Measurements from ENCODE around the gene PKLR. TPM values are rescaled to one million over a fixed set of nuclear protein-coding genes. Genes with fewer than 3 reads are reported as not detected.

The PKLR gene
- total RNA-seq, 2 donors from 2014 or later: not detected

DNA sequence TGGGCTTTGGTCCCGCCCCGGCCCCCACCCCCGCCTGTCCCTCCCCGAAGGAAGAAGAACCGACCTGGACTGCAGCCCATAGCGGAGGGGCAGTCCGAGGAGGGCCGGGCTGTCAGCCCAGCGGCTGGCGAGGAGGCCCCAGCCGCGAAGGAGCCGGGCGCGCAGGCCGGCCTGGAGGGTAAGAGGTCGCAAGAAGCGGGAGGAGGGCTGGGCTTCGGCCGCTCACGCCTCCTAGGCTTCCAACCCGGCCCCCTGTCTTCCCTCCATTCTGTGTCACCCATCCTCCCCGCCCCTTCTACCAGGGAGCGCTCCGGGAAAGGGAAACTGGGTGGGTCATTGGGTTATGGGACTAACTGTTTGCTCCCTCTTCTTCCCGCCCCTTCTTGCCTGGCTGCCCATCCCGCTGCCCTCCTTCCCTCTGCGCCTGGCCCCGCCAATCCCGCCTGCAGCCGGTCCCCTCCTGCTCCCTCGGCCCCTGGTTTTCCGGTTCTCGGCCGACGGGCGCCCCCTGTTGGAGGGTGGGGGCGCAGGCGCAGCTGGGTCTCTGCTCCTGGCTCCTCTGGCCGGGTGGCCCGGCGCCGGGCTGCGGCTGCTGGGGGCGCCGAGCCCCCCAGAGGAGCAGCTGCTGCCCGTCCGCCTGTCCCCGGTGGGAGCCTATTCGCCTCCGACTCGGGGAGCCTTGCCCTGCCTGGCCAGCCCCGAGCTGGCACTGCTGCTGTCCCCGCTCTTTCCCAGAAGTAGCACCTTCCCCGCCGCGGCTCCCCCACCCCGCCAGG is 21.9 kb upstream of the PKLR start:
- no peaks in the 10 kb centered on the region for H3K9me3 Mint-ChIP-seq
- ATAC-seq (peak; percentile 68 to 73), DNase-seq (ENCODE audit: low spot score) (peak; percentile 90)
- H3K27ac Mint-ChIP-seq: peak overlapping the region in 1 of 2 donors; percentile 21
- no peaks in the 10 kb centered on the region for H3K27me3 Mint-ChIP-seq
- peaks cover 11% of the 10 kb centered on the region for H3K36me3 Mint-ChIP-seq
- H3K4me1 Mint-ChIP-seq (ENCODE audit: low read depth in 2 of 2): peaks cover 31 to 35% of the 10 kb centered on the region in 2 donors
- peak overlapping the region; percentile 92 for H3K4me3 Mint-ChIP-seq

- peak overlapping the region; percentile 70 for H3K4me3 Mint-ChIP-seq
- DNase-seq (ENCODE audit: low spot score) (no peak), ATAC-seq (no peak)
- peaks cover 11% of the 10 kb centered on the region for H3K36me3 Mint-ChIP-seq
- H3K9me3 Mint-ChIP-seq: no peaks in the 10 kb centered on the region
- peaks cover 29 to 35% of the 10 kb centered on the region in 2 donors for H3K4me1 Mint-ChIP-seq (ENCODE audit: low read depth in 2 of 2)
- peak overlapping the region in 1 of 2 donors; percentile 47 for H3K27ac Mint-ChIP-seq
- no peaks in the 10 kb centered on the region for H3K27me3 Mint-ChIP-seq
These were observed 21.3 kb upstream of the PKLR start for GRCh38 chr1:155322571-155322952.

DNA sequence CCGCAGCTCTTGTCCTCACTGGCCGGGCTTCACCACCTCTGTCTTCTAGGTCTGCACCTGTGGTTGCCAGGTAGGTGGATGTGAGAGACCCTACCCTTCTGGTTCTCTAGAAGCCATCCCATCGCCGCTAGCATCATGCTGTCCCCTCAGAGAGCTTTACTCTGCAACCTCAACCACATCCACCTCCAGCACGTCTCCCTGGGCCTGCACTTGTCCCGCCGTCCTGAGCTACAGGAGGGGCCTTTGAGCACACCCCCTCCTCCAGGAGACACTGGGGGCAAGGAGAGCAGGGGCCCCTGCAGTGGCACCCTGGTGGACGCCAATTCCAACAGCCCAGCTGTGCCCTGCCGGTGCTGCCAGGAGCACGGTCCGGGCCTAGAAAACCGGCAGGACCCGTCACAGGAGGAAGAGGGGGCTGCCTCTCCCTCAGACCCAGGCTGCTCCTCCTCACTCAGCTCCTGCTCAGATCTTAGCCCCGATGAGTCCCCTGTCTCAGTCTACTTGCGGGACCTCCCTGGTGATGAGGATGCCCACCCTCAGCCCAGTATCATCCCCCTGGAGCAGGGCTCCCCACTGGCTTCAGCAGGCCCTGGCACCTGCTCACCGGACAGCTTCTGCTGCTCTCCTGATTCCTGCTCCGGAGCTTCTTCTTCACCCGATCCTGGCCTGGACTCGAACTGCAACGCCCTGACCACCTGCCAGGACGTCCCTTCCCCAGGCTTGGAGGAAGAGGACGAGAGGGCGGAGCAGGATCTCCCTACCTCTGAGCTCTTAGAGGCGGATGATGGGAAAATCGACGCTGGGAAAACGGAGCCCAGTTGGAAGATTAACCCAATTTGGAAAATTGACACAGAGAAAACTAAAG is 20.6 kb upstream of the PKLR start:
- no peaks in the 10 kb centered on the region for H3K27me3 Mint-ChIP-seq

GRCh38 chr1:155320661-155321617 is 19.7 kb upstream of the PKLR start, which contains the start of gene RUSC1:
Gene RUSC1, plus strand, starts transcription at chr1:155320894. Its CDS starts 880 bp downstream, at chr1:155321774.
- peak within 1 kb of the TSS; percentile 18 to 47 for H3K27ac Mint-ChIP-seq
- peak; percentile 78 for DNase-seq (ENCODE audit: low spot score)
- peak; percentile 16 to 22 for ATAC-seq
- H3K4me3 Mint-ChIP-seq: peak within 1 kb of the TSS; percentile 70
- H3K27me3 Mint-ChIP-seq: no peaks in the 10 kb centered on the region
- H3K36me3 Mint-ChIP-seq: peaks cover 11% of the 10 kb centered on the region
- peaks cover 27 to 30% of the 10 kb centered on the region in 2 donors for H3K4me1 Mint-ChIP-seq (ENCODE audit: low read depth in 2 of 2)
- H3K9me3 Mint-ChIP-seq: no peaks in the 10 kb centered on the region

More for the DNA sequence above, 20.6 kb upstream of the PKLR start:
- Mint-ChIP-seq H3K9me3 (no peaks in the 10 kb centered on the region), H3K27ac (peak overlapping the region in 1 of 2 donors; percentile 47), H3K4me3 (peak overlapping the region; percentile 70), H3K4me1 (ENCODE audit: low read depth in 2 of 2) (peaks cover 29 to 35% of the 10 kb centered on the region in 2 donors), H3K36me3 (peaks cover 11% of the 10 kb centered on the region)
- ATAC-seq (no peak), DNase-seq (ENCODE audit: low spot score) (no peak)

GRCh38 chr1:155320252-155320651 is 19.0 kb upstream of the PKLR start:
- DNase-seq (ENCODE audit: low spot score): no peak
- peaks cover 26 to 28% of the 10 kb centered on the region in 2 donors for H3K4me1 Mint-ChIP-seq (ENCODE audit: low read depth in 2 of 2)
- peak overlapping the region in 1 of 2 donors; percentile 18 for H3K27ac Mint-ChIP-seq
- no peaks in the 10 kb centered on the region for H3K9me3 Mint-ChIP-seq
- H3K27me3 Mint-ChIP-seq: no peaks in the 10 kb centered on the region
- ATAC-seq: no peak
- H3K4me3 Mint-ChIP-seq: peak overlapping the region; percentile 54
- H3K36me3 Mint-ChIP-seq: peaks cover 11% of the 10 kb centered on the region

DNA sequence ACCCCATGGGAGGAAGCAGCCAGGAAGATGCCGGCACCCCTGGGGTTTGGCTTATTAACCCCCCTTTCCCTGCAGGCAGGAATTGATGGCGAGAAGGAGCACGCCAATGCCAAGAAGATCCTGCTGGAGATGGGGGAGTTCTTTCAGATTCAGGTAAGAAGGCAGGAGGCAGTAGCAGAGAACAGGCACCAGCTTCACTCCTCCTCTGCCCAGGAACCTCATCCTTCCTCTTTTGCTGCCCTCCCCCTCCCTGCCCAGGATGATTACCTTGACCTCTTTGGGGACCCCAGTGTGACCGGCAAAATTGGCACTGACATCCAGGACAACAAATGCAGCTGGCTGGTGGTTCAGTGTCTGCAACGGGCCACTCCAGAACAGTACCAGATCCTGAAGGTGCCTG is 18.3 kb upstream of the PKLR start:
- ATAC-seq: no peak
- peaks cover 11% of the 10 kb centered on the region for H3K36me3 Mint-ChIP-seq
- no peaks in the 10 kb centered on the region for H3K27me3 Mint-ChIP-seq
- peaks cover 26 to 28% of the 10 kb centered on the region in 2 donors for H3K4me1 Mint-ChIP-seq (ENCODE audit: low read depth in 2 of 2)
- no peaks in the 10 kb centered on the region for H3K9me3 Mint-ChIP-seq
- no peak overlapping the region for H3K27ac Mint-ChIP-seq
- no peak for DNase-seq (ENCODE audit: low spot score)
- peak overlapping the region; percentile 54 for H3K4me3 Mint-ChIP-seq

- DNase-seq (ENCODE audit: low spot score) (no peak), ATAC-seq (no peak)
- peaks cover 30 to 33% of the 10 kb centered on the region in 2 donors for H3K4me1 Mint-ChIP-seq (ENCODE audit: low read depth in 2 of 2)
- peaks cover 15% of the 10 kb centered on the region for H3K36me3 Mint-ChIP-seq
- H3K4me3 Mint-ChIP-seq: no peak overlapping the region
- no peak overlapping the region for H3K27ac Mint-ChIP-seq
- no peaks in the 10 kb centered on the region for H3K27me3 Mint-ChIP-seq
- H3K9me3 Mint-ChIP-seq: no peaks in the 10 kb centered on the region
These were observed 16.8 kb upstream of the PKLR start for GRCh38 chr1:155318082-155318481.

- no peak overlapping the region for H3K27ac Mint-ChIP-seq
- no peak overlapping the region for H3K4me3 Mint-ChIP-seq
- peaks cover 30 to 35% of the 10 kb centered on the region in 2 donors for H3K4me1 Mint-ChIP-seq (ENCODE audit: low read depth in 2 of 2)
- no peak for DNase-seq (ENCODE audit: low spot score)
- no peak for ATAC-seq
- H3K27me3 Mint-ChIP-seq: no peaks in the 10 kb centered on the region
- peaks cover 15% of the 10 kb centered on the region for H3K36me3 Mint-ChIP-seq
- no peaks in the 10 kb centered on the region for H3K9me3 Mint-ChIP-seq
These were observed 15.7 kb upstream of the PKLR start for GRCh38 chr1:155316922-155317321.

GRCh38 chr1:155313261-155313660 is 12.0 kb upstream of the PKLR start:
- Mint-ChIP-seq H3K27me3 (no peaks in the 10 kb centered on the region), H3K27ac (no peak overlapping the region), H3K4me1 (ENCODE audit: low read depth in 2 of 2) (peaks cover 19 to 33% of the 10 kb centered on the region in 2 donors), H3K4me3 (no peak overlapping the region), H3K36me3 (peaks cover 9% of the 10 kb centered on the region), H3K9me3 (no peaks in the 10 kb centered on the region)
- DNase-seq (ENCODE audit: low spot score): no peak
- ATAC-seq: no peak

- DNase-seq (ENCODE audit: low spot score) (no peak), ATAC-seq (no peak)
- Mint-ChIP-seq H3K4me3 (peak overlapping the region; percentile 98), H3K9me3 (no peaks in the 10 kb centered on the region), H3K4me1 (ENCODE audit: low read depth in 2 of 2) (peaks cover 22 to 36% of the 10 kb centered on the region in 2 donors), H3K27me3 (no peaks in the 10 kb centered on the region), H3K27ac (peak overlapping the region; percentile 86 to 95), H3K36me3 (peaks cover 9% of the 10 kb centered on the region)
These were observed 8.3 kb upstream of the PKLR start for GRCh38 chr1:155309423-155310021.

DNA sequence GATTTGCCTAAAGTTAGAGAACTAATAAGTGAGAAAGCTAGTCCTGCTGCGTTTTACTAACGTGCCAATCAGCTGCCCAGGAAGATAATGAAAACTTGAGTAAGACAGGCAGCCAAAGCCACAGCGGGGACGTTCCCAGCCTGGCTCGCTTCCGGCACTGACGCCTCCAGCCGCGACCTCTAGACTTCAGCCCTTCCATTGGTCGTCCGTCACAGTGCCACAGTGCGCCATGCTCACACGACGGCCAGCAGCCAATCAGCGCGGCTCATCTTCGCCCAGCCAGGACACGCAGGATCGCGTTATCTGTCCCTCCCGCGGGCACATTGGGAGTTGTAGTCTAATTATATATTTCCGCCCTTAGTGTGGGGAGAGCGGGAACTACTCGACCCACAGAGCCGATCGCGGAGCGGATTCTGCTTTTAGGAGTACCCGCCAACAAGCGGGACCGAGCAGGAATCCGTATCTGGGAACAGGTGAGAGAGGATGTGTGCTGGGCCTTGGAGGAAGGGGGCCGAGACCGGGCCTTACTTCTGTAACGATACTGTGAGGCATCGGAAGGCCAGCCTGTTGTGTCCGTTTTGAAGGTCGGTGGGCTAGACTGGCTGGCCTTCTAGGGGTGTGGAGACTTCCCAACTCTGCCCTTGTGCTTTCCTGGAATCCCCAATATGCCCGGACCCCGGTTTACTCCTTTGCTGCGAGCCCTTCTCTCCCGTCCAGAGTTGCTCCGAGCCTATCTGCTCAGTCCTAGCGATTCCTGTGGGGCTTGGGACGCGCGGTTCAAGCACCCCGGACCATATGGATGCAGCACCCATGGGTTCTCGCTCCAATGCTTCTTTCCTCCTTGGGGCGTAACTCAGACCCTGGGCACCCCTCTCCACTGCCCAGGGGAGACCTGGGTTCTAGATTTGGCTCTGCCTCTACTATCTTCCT is 7.5 kb upstream of the PKLR start, which contains the start of gene FDPS:
Gene FDPS (plus strand): TSS at position 374 of the 930 bp plus-strand sequence. CDS start 924 bp downstream, outside the sequence.
- Mint-ChIP-seq H3K36me3 (peaks cover 9% of the 10 kb centered on the region), H3K27ac (peak within 1 kb of the TSS; percentile 86 to 95), H3K4me3 (peak within 1 kb of the TSS; percentile 98), H3K27me3 (no peaks in the 10 kb centered on the region), H3K9me3 (no peaks in the 10 kb centered on the region), H3K4me1 (ENCODE audit: low read depth in 2 of 2) (peaks cover 22 to 36% of the 10 kb centered on the region in 2 donors)
- DNase-seq (ENCODE audit: low spot score) (peak; percentile 99), ATAC-seq (peak; percentile 99)

DNA sequence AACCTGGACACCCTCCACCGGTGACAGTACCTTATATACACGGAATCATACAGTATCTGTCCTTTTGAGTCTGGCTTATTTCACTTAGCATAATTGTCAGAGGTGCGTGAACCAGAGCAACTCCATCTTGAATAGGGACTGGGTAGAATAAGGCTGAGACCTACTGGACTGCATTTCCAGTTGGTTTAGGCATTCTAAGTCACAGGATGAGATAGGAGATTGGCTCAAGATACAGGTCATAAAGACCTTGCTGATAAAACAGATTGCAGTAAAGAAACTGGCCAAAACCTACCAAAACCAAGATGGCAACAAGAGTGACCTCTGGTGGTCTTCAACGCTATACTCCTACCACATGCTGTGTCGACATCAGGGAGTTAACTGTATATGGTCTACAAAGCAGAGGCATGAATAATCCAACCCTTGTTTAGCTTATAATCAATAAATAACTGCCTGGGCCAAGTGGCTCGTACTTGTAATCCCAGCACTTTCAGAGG is 6.1 kb upstream of the PKLR start:
- Mint-ChIP-seq H3K27ac (peak overlapping the region; percentile 86 to 95), H3K36me3 (peaks cover 5% of the 10 kb centered on the region), H3K9me3 (no peaks in the 10 kb centered on the region), H3K27me3 (no peaks in the 10 kb centered on the region), H3K4me1 (ENCODE audit: low read depth in 2 of 2) (peaks cover 14 to 29% of the 10 kb centered on the region in 2 donors), H3K4me3 (peak overlapping the region; percentile 36)
- ATAC-seq (no peak), DNase-seq (ENCODE audit: low spot score) (no peak)
